ENCODE data around the gene GRAMD2B.
"Not testable (repeated sequence)": the region's sequence is repeated elsewhere in the genome, so short reads cannot be mapped to it uniquely, and the experiment has no call there.

The GRAMD2B gene

GRCh38 chr5:126511961-126512360 is 88.8 kb downstream of the GRAMD2B start:
- no peak overlapping the region for H3K4me3 Mint-ChIP-seq
- no peak for ATAC-seq (ENCODE audit: low read depth)

GRCh38 chr5:126512451-126512850 is 89.2 kb downstream of the GRAMD2B start:
- Mint-ChIP-seq H3K9me3 (no peaks in the 10 kb centered on the region), H3K36me3 (no peaks in the 10 kb centered on the region), H3K27me3 (no peaks in the 10 kb centered on the region), H3K4me3 (no peak overlapping the region), H3K27ac (no peak overlapping the region), H3K4me1 (peaks cover 4% of the 10 kb centered on the region)
- DNase-seq (ENCODE audit: low spot score in 2 of 2) (no peak), ATAC-seq (ENCODE audit: low read depth) (no peak)

More at GRCh38 chr5:126511961-126512360, 88.8 kb downstream of the GRAMD2B start:
- H3K9me3 Mint-ChIP-seq, result no peaks in the 10 kb centered on the region
- no peaks in the 10 kb centered on the region for H3K36me3 Mint-ChIP-seq
- no peak overlapping the region for H3K27ac Mint-ChIP-seq
- H3K4me1 Mint-ChIP-seq, result peaks cover 4% of the 10 kb centered on the region
- no peaks in the 10 kb centered on the region for H3K27me3 Mint-ChIP-seq
- no peak for DNase-seq (ENCODE audit: low spot score in 2 of 2)

GRCh38 chr5:126513302-126513701 is 90.1 kb downstream of the GRAMD2B start:
- Mint-ChIP-seq H3K9me3 (no peaks in the 10 kb centered on the region), H3K27ac (no peak overlapping the region), H3K4me1 (peaks cover 4% of the 10 kb centered on the region), H3K36me3 (no peaks in the 10 kb centered on the region), H3K27me3 (no peaks in the 10 kb centered on the region), H3K4me3 (no peak overlapping the region)
- no peak for ATAC-seq (ENCODE audit: low read depth)
- DNase-seq (ENCODE audit: low spot score in 2 of 2), result no peak

GRCh38 chr5:126513703-126514102 is 90.5 kb downstream of the GRAMD2B start:
- no peak for DNase-seq (ENCODE audit: low spot score in 2 of 2)
- Mint-ChIP-seq H3K9me3 (no peaks in the 10 kb centered on the region), H3K4me1 (peaks cover 4% of the 10 kb centered on the region), H3K4me3 (no peak overlapping the region), H3K27me3 (no peaks in the 10 kb centered on the region), H3K36me3 (no peaks in the 10 kb centered on the region), H3K27ac (no peak overlapping the region)
- ATAC-seq (ENCODE audit: low read depth), result no peak

GRCh38 chr5:126514131-126514557 is 90.9 kb downstream of the GRAMD2B start:
- Mint-ChIP-seq H3K9me3 (no peaks in the 10 kb centered on the region), H3K36me3 (no peaks in the 10 kb centered on the region), H3K27ac (no peak overlapping the region), H3K27me3 (no peaks in the 10 kb centered on the region), H3K4me1 (peaks cover 2% of the 10 kb centered on the region), H3K4me3 (no peak overlapping the region)
- ATAC-seq (ENCODE audit: low read depth) (no peak), DNase-seq (ENCODE audit: low spot score in 2 of 2) (no peak)

GRCh38 chr5:126514558-126515141 is 91.4 kb downstream of the GRAMD2B start:
- Mint-ChIP-seq H3K9me3 (no peaks in the 10 kb centered on the region), H3K4me1 (peaks cover 1% of the 10 kb centered on the region), H3K27ac (no peak overlapping the region), H3K36me3 (no peaks in the 10 kb centered on the region), H3K27me3 (peaks cover 2% of the 10 kb centered on the region), H3K4me3 (no peak overlapping the region)
- ATAC-seq (ENCODE audit: low read depth) (no peak), DNase-seq (ENCODE audit: low spot score in 2 of 2) (no peak)

GRCh38 chr5:126515337-126515736 is 92.1 kb downstream of the GRAMD2B start:
- H3K27me3 Mint-ChIP-seq, result peaks cover 3% of the 10 kb centered on the region
- H3K4me1 Mint-ChIP-seq, result no peaks in the 10 kb centered on the region
- no peaks in the 10 kb centered on the region for H3K36me3 Mint-ChIP-seq
- no peak overlapping the region for H3K27ac Mint-ChIP-seq
- H3K4me3 Mint-ChIP-seq, result no peak overlapping the region
- ATAC-seq (ENCODE audit: low read depth) (no peak), DNase-seq (ENCODE audit: low spot score in 2 of 2) (no peak)
- H3K9me3 Mint-ChIP-seq, result no peaks in the 10 kb centered on the region

- no peaks in the 10 kb centered on the region for H3K4me1 Mint-ChIP-seq
- no peaks in the 10 kb centered on the region for H3K9me3 Mint-ChIP-seq
- H3K27me3 Mint-ChIP-seq, result peaks cover 3% of the 10 kb centered on the region
- H3K36me3 Mint-ChIP-seq, result no peaks in the 10 kb centered on the region
- ATAC-seq (ENCODE audit: low read depth) (no peak), DNase-seq (ENCODE audit: low spot score in 2 of 2) (no peak)
- no peak overlapping the region for H3K27ac Mint-ChIP-seq
- H3K4me3 Mint-ChIP-seq, result no peak overlapping the region
Observed at GRCh38 chr5:126516133-126516532, 92.9 kb downstream of the GRAMD2B start.

GRCh38 chr5:126516852-126517251 is 93.6 kb downstream of the GRAMD2B start:
- ATAC-seq (ENCODE audit: low read depth) (no peak), DNase-seq (ENCODE audit: low spot score in 2 of 2) (no peak)
- no peaks in the 10 kb centered on the region for H3K9me3 Mint-ChIP-seq
- H3K36me3 Mint-ChIP-seq, result no peaks in the 10 kb centered on the region
- H3K4me1 Mint-ChIP-seq, result no peaks in the 10 kb centered on the region
- no peak overlapping the region for H3K27ac Mint-ChIP-seq
- H3K4me3 Mint-ChIP-seq, result no peak overlapping the region
- peaks cover 3% of the 10 kb centered on the region for H3K27me3 Mint-ChIP-seq

GRCh38 chr5:126519223-126519622 is 96.0 kb downstream of the GRAMD2B start:
- H3K4me3 Mint-ChIP-seq; H3K27ac Mint-ChIP-seq; DNase-seq (ENCODE audit: low spot score in 2 of 2); H3K27me3 Mint-ChIP-seq; H3K9me3 Mint-ChIP-seq; H3K36me3 Mint-ChIP-seq; ATAC-seq (ENCODE audit: low read depth); H3K4me1 Mint-ChIP-seq: not testable (repeated sequence)

GRCh38 chr5:126519637-126520592 is 96.7 kb downstream of the GRAMD2B start:
- Mint-ChIP-seq H3K9me3 (no peaks in the 10 kb centered on the region), H3K27me3 (peaks cover 5% of the 10 kb centered on the region), H3K36me3 (no peaks in the 10 kb centered on the region), H3K4me3 (no peak overlapping the region), H3K27ac (no peak overlapping the region), H3K4me1 (no peaks in the 10 kb centered on the region)
- DNase-seq (ENCODE audit: low spot score in 2 of 2), result no peak
- ATAC-seq (ENCODE audit: low read depth), result no peak

GRCh38 chr5:126520593-126520953 is 97.4 kb downstream of the GRAMD2B start:
- H3K9me3 Mint-ChIP-seq, result no peaks in the 10 kb centered on the region
- H3K4me1 Mint-ChIP-seq, result no peaks in the 10 kb centered on the region
- no peak for DNase-seq (ENCODE audit: low spot score in 2 of 2)
- peaks cover 5% of the 10 kb centered on the region for H3K27me3 Mint-ChIP-seq
- no peak overlapping the region for H3K27ac Mint-ChIP-seq
- H3K36me3 Mint-ChIP-seq, result no peaks in the 10 kb centered on the region
- ATAC-seq (ENCODE audit: low read depth), result no peak
- H3K4me3 Mint-ChIP-seq, result no peak overlapping the region

- ATAC-seq (ENCODE audit: low read depth) (no peak), DNase-seq (ENCODE audit: low spot score in 2 of 2) (no peak)
- H3K9me3 Mint-ChIP-seq, result no peaks in the 10 kb centered on the region
- H3K36me3 Mint-ChIP-seq, result no peaks in the 10 kb centered on the region
- no peak overlapping the region for H3K27ac Mint-ChIP-seq
- no peak overlapping the region for H3K4me3 Mint-ChIP-seq
- peaks cover 5% of the 10 kb centered on the region for H3K27me3 Mint-ChIP-seq
- no peaks in the 10 kb centered on the region for H3K4me1 Mint-ChIP-seq
Observed at GRCh38 chr5:126521130-126521529, 97.9 kb downstream of the GRAMD2B start.

- Mint-ChIP-seq H3K27me3 (peaks cover 7% of the 10 kb centered on the region), H3K4me1 (no peaks in the 10 kb centered on the region), H3K36me3 (no peaks in the 10 kb centered on the region), H3K4me3 (no peak overlapping the region), H3K9me3 (no peaks in the 10 kb centered on the region), H3K27ac (no peak overlapping the region)
- DNase-seq (ENCODE audit: low spot score in 2 of 2) (no peak), ATAC-seq (ENCODE audit: low read depth) (no peak)
Observed at GRCh38 chr5:126523818-126524510, 100.8 kb downstream of the GRAMD2B start.

All from memory B cell (primary cell).